ENCODE measurements around the gene MOB3A.

- no peak for TF ChIP-seq EZH2phosphoT487 (IDR thresholded peaks at IDR 0.05; ENCODE audit: borderline replicate concordance, low read length)
- no peak for TF ChIP-seq CTCF (IDR thresholded peaks at IDR 0.05; ENCODE audit: low read depth, low read length, poor library complexity, severe bottlenecking)
Observed at GRCh38 chr19:2108251-2109016, 12.3 kb upstream of the MOB3A start.
